DMS114 treated with DMSO at 0.1 percent for 48 hours (cell line): ENCODE data around the gene HMCN1.
A peak's percentile ranks its signal among the peaks of the same experiment; 100 is the strongest.
"Not testable (repeated sequence)": the region's sequence is repeated elsewhere in the genome, so short reads cannot be mapped to it uniquely, and the experiment has no call there.

Experiments used
- DNase-seq: peaks from one replicate; lab custom pipeline; 2025; ENCODE audit not compliant: unreplicated experiment; lab: John Stamatoyannopoulos, UW

HMCN1 gene

DNA sequence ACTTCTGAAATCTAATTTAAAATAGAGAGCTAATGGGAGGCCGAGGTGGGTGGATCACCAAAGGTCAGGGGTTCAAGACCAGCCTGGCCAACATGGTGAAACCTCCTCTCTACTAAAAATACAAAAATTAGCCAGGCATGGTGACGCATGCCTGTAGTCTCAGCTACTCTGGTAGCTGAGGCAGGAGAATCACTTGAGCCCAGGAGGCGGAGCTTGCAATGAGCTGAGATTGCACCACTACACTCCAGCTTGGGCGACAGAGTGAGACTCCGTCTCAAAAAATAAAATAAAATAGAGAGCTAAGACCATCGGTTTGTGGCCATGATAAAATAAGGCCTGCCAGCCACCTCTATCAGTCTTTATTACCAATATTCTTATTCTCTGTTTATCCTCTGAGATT lies 452.1 kb downstream of the HMCN1 start:
- DNase-seq = not testable (repeated sequence)

DNA sequence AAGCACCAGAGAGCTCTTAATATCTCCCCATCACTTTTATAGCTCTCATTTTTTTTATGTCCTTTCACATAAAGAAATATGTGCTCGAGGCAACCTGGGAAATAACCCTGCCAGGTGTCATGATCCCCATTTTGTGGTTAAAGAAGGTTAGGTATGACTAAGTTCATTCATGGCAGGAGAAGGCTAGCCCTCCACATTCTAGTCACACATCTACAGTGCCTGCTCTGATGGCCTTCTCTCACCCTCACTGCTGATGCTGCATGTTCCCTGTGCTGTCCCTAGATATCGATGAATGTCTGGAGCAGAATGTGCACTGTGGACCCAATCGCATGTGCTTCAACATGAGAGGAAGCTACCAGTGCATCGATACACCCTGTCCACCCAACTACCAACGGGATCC lies 453.4 kb downstream of the HMCN1 start:
- DNase-seq = no peak

DNA sequence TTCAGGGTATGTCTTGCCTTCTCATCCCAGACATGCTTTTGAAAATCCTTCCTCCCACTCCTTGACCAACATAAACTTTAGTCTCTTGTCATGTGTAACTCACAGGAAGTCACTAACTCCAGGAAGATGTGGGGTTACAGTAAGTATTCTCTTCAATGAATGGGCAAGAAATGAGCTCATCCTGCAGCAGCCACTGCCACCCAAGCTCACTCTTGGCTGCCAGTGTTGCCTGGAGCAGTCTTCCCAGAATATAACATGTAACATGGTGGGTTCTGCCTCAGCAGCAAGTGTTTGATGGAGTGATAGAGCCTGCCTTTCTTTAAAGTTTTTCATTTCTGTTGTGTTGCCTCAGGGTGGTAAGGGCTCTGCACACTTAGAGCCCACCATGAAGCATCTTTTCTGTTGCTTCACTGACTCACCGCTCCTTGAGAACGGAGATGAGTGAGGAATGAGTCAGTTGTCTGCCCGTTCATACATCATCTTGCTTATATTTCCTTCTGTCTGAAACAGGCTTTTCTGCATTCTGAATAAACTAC lies 453.9 kb downstream of the HMCN1 start:
- no peak for DNase-seq

DNA sequence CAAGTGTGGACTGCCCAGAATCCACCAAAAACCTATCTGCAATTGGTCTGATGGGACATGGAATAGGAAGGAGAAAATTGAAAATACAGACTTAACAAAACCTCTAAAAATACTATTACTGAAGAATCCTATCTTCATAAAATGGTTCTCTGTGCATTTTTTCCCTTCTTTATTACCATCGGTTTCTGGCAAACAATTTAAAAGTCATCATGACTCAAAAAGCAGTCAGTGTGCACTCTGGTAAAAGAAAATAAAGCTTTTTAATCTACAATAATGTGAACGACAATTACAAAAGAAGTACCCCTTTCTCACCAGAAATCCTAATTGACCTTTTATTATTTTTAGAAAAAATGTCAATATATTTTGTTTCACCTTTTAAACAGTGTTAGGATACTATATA lies 454.5 kb downstream of the HMCN1 start:
- no peak for DNase-seq

DNA sequence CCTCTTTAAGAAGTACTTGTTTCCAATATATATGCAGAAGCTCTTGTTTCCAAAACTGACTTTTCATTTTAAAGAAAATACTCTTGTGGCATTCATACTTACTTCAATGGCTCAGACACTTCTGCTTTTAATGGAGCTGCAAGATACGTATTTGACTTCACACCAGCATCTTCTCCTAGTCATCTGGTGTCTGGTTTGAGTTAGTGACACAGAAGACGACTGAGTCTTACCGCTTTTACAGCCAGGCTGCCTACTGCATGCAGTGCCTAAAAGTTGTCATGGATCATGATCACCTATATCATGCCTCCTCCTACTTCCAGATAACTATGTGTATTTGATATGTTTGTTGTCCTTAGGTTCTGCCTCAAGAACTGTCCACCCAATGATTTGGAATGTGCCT lies 455.0 kb downstream of the HMCN1 start:
- DNase-seq = no peak

DNA sequence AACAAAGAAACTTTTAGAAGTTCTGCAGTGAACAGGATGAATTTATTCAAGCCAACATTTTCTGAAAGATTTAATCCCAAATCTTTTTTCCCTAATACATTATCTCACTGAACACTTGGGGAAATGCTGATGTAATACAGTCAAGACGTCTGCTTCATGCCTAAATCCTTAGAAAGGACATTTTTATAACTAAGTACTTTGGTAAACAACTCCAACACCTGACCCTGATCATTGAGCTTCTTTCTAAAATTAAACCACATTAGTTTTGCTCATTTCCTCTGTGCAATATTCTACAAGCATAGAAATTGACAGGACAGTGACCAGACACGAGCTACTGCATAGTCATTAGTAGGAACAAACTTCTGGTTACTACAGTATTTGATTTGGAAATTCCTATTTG lies 457.3 kb downstream of the HMCN1 start:
- no peak for DNase-seq

DNA sequence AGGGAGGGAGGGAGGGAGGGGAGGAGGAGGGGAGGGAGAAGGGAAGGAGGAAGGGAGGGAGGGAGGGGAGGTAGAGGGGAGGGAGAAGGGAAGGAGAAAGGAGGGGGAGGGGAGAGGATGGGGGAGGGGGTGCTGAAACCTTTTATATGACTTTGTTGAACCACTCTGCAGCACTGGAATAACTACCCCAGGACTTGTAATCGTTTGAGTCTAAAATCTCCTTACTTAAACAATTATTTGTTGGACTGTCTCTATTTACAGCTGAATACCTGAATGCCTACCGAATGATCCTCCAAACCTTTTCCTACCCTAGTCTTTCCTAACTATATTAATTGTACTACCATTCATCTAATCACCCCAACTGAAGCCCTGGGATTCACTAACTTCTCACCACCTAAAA lies 459.0 kb downstream of the HMCN1 start:
- no peak for DNase-seq

DNA sequence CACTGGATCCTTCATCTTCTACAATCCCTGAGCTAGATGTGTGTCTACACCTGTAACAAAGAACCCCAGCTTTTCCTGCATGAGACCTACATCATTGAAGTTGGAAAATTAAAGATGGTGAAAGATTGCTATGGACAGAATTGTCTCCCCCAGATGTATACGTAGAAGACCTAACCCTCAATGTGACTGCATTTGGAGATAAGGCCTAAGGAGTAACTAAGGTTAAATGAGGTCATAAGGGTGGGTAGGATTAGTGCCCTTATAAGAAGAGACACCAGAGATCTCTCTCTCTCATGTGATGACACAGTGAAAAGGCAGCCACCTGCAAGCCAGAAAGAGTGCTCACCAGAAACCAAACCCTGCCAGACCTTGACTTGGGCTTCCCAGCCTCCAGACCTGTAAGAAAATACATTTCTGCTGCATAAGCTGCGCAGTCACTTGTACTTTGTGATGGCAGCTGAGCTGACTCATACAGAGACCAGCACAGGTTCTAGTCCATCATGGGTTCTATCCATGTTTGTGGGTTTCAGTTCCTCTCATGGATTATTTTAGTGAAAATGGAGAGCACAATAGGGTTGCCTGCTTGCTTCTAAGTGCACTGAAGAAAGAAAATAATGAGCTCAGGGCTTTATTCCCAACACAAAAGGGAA lies 460.0 kb downstream of the HMCN1 start:
- DNase-seq = no peak

DNA sequence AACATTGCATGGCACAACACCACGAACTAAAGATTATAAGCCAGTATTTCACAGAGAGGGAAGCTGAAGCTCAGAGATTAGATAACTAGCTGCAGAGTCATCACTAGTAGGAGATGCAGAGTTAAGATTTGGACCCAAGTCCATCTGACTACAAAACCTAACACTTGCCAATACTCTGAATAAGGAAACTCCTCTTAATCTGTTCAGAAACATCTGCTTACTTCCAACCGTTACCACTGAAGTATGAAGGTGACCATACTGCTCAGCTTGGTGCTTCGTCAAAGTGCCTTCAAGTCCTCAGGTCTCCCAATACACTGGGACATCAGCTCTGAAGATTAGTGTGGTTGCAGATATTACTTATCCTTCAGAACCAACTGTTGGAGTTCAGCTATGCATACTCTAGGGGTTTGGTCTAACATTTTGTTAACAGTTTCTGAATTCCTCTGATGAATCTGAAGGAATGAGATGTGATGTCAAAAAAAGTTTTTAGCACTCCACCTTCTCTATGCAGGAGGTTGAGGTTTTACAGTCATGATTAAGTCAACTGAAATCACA lies 461.3 kb downstream of the HMCN1 start:
- no peak for DNase-seq

DNA sequence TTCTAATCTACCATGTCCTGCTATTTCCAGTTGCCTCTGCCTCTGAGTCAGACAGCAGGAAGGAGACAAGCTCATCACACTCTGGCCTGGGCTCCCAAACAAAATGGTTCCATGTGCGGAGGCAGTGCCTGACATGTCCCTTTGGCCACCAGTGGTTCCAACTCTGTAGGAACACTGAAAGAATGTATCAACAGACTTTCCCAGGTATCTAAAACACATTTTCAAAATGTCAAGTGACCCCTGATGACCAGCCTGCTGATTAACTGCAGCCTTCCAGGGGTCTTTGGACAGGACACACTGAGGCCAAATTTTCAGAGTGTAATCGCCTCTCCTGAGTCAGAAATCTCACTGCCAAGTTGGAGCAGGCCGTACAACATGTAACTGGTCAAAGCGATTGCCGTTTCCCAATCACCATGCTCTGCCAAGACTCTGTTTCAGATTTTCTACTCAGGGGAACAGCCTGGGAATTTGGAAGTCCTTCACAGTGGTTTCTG lies 468.1 kb downstream of the HMCN1 start:
- DNase-seq = no peak

DNA sequence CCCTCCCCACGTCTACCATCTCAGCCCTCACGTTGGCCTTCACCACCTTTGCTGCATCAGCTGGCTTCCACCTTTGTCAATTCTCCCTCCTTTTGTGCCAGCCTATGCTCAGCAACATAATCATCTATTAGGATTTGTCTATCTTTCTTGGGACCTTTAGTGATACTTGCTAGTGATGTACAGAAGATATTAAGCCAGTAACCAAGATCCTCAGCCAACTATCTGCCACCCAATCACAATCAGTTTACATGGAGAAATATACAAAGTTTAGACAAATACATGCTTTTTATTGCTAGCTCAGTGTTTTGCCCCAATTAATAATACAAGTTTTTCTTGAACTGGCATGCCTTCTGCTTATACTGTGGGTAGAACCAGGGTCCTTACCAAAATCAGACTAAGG lies 468.6 kb downstream of the HMCN1 start:
- DNase-seq = no peak

DNA sequence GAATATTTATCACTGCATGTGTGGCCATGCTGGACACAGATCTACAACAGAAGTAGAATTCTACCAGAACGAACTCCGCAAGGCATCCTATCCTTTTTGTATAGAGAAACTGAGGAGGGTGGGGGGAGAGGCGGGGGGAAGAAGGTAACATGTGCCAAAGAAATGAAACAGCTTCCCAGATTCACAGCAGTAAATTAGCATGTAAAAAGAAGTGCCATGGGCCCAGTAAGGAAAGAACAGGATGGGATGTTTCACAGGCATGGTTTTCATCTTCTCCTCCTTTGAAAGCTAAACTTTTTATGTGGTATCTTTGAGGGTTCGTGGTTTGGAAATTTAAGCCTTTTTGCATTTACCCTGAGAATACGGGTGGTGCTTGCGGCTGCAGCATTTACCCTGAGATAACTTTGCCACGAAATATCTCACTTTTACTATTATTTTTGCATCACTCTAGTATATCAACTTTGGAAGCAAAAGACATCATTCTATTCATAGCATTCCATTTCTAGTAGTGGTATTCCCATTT lies 471.9 kb downstream of the HMCN1 start:
- DNase-seq = no peak

DNA sequence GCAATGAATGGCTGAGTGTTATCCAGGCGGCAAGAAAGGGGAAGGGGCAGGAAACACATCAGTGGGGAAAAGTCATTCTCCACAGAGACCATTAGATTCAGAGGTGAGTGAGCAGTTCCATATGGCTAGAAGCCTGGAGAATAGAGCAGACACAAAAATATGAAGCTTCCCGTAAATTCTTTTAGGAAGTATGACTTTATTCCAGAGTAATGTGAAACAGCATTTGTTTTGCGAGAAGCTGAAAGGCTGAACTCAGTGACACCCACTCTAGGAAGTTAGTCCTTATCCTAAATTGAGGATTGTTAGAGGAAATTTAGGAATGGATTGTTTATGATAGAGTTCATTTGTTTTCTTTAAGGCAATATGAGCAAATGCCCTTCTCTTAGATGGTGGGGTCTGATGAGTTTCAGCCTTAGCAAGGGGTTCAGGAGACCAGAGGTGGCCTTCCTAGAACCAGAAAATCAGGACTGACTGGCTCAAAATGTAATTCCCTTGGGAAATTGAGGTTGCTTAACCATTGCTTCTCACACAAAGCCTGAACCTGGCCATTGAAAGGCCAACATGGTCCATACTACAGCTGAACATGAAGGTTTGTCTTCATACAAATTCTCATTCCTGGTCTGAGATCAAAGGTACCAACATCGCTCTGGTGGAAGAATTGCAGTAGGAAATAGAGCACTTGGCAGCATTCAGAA lies 473.3 kb downstream of the HMCN1 start:
- DNase-seq = no peak

DNA sequence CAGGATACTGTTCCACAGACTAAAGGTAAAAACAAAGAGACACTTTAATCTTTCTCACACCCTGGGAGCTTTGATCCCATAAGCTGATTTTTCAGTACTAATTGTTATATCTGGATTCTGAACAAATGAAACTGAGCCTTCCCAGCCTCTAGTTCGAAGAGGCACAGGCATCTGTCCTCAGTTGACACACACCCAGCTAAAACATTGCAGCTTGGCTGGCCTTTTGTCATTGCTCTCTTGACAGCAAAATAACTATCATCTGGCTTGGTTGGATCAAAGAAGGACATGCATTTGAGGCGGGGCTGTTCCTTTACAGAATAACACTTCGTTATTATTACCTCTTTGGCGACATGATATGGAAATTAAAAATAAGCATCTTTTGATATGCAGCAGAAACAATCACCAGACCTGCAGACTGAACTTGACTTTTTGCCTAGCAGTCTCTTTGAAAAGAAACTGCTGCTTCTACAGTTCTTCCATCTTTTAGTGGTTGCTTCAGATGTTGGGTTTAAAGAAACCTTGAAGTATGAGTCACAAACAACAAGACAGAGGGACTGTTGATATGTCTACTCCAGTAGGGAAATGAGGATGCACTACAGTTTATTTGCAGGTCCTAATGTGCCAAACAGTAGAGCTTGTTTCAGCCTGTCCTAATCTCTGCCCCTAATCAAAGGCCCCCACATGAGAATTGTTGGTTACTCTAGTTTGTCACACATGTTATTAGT lies 474.4 kb downstream of the HMCN1 start:
- no peak for DNase-seq

DNA sequence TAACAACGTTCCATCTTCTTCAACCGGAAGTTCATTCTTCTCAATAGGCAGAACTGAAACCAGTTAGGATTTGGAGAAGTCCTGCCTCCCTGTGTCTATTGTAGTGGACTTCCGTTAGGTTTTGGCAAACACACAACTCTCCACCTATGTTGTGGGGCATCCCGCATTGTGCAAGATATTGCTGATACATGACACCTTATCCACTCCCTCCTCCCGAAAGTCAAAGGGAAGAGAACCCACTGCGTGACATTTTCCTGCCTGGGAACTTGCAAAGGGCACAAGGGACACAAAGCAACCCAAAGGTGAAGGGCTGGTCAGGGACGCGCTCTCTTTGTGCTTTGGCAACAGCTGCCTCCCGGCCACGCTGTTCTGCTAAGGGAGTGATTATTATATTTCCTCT lies 476.1 kb downstream of the HMCN1 start:
- no peak for DNase-seq

DNA sequence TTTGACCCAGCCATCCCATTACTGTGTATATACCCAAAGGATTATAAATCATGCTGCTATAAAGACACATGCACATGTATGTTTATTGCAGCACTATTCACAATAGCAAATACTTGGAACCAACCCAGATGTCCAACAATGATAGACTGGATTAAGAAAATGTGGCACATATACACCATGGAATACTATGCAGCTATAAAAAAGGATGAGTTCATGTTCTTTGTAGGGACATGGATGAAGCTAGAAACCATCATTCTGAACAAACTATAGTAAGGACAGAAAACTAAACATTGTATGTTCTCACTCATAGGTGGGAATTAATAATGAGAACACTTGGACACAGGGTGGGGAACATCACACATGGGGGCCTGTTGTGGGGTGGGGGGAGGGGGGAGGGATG lies 477.4 kb downstream of the HMCN1 start:
- DNase-seq = not testable (repeated sequence)

DNA sequence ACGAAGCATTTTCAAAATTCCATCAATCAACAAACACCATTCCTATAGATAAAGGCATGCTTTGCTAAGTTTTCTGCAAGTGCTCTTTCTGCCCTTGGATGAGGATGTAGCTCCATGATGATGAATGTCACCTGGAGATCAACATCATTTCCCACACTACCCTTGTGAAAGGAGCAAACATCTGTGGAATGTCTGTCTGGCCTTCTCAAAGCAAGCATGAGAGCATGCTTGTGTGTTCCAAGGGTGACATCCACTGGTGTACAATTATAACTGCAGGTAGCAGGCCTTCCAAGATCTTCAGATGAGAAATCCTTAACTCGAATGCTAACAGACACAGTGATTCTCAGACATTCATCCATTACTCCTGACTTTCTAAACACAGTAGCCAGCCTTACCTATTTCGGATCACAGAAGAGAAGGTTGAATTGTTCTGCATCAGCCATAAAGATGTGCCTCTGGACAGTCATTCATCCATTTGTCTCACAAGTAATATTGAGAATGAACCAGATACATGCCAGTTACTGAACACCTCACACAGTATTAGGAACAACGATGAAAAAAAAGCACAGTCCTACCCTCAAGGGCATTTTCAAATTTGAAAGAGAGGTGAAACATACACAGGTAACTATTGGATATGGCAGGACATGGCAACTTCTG lies 478.5 kb downstream of the HMCN1 start:
- peak; percentile 84 for DNase-seq

DNA sequence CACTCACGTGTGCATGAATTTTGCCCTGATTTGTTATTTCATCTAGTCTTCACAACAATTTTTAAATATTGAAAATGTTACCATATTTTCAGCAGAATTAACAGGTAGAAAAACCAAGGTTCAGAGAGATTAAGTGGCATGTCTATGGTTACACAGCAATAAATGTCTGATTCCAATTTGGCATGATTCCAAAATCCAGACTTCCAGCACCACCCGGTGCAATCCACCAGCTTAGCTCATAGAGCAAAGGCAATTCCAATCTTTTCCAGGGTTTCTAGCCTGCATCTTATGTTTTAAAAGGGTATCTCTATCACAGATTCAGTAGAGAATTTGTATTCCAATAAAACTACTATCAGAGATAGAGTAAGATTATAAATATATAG lies 479.0 kb downstream of the HMCN1 start:
- no peak for DNase-seq

DNA sequence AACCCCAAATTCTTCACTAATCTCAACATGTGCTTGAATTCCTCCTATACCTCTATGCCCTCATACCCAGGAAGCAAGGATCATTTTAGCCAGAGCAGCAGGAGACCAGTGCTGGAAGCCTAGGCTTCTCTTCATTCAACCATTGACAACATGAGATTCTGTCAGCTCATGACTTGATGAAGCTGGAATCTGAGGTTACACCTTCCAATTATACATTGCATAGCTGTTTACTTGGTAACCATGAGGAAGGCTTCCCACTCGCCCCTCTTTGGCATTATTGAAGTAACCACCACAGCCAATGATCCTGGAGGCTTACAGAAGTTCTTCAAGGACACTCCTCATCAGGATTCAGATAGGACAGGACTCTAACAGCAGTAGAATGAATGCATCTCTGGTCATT lies 480.6 kb downstream of the HMCN1 start:
- DNase-seq = no peak

DNA sequence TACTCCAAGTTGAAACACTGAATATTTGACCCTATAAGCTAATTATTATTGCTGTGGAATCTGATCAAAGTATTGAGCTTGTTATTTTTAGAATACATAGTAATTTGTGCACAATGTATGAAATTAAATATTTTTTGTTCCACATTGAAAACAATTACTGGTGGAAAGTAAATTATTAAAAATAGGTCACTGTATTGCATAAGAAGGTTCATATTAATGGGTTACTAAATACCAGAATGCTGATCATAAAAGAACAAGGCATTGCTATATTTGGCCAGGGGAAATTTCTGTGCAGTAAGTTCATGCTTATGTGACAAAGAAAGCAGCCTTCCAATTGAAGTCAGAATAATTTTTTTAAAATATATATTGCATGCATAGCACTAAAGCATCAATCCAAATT lies 481.4 kb downstream of the HMCN1 start:
- DNase-seq = no peak
